Measurements from ENCODE around the gene SLC25A23. TPM values are rescaled to one million over a fixed set of nuclear protein-coding genes. Genes with fewer than 3 reads are reported as not detected.

The SLC25A23 gene
- total and polyA plus RNA-seq, 9 of the 15 experiments (the other 6 are each of a cell fraction or from before 2014, with no cell fraction given), result 6.1 to 72.0 (median 26.6) TPM

GRCh38 chr19:6393074-6393982, 66.3 kb downstream of the SLC25A23 start, which contains the start of gene GTF2F1 (continued):
- TF ChIP-seq RAD21 (CRISPR knock-in tag; conservative IDR thresholded peaks at IDR 0.05 in 1 of 2, IDR thresholded peaks at IDR 0.05 in 1 of 2), result no peak; a peak in 1 of 4 replicates
- peak; percentile 7; the same call in 1 of the 2 replicates for TF ChIP-seq CTBP1 (IDR thresholded peaks at IDR 0.05; ENCODE audit: borderline replicate concordance)
- no peak for TF ChIP-seq ELK1 (CRISPR knock-in tag; IDR thresholded peaks at IDR 0.05)
- TF ChIP-seq CHAMP1 (IDR thresholded peaks at IDR 0.05), result no peak
- TF ChIP-seq NFRKB (IDR thresholded peaks at IDR 0.05; ENCODE audit: low read depth), result no peak
- peak; percentile 65 for TF ChIP-seq RBBP5 (IDR thresholded peaks at IDR 0.05; ENCODE audit: borderline replicate concordance, insufficient read depth, low read length, poor library complexity, severe bottlenecking)
- TF ChIP-seq RHOXF2B (CRISPR knock-in tag; conservative IDR thresholded peaks at IDR 0.05), result no peak
- no peak for TF ChIP-seq MYBL2 (IDR thresholded peaks at IDR 0.05; ENCODE audit: low read depth)
- TF ChIP-seq MYBL2 (CRISPR knock-in tag; IDR thresholded peaks at IDR 0.05; ENCODE audit: borderline replicate concordance), result no peak
- no peak for TF ChIP-seq WHSC1 (IDR thresholded peaks at IDR 0.05; ENCODE audit: low read length)
- TF ChIP-seq MITF (IDR thresholded peaks at IDR 0.05), result no peak
- peak in 1 of 2 experiments; percentile 65; a peak in 2 of 4 replicates for TF ChIP-seq ZNF639 (CRISPR knock-in tag; conservative IDR thresholded peaks at IDR 0.05 in 1 of 2, IDR thresholded peaks at IDR 0.05 in 1 of 2)
- no peak for TF ChIP-seq ZFP91 (CRISPR knock-in tag; IDR thresholded peaks at IDR 0.05)
- TF ChIP-seq NR2C1 (IDR thresholded peaks at IDR 0.05), result peak; percentile 99
- peak; percentile 99 for TF ChIP-seq NR2C1 (tag; IDR thresholded peaks at IDR 0.05)
- TF ChIP-seq ZBTB17 (CRISPR knock-in tag; IDR thresholded peaks at IDR 0.05), result 0 out of 2 replicates have a peak, but pooled peaks have one; percentile 20
- TF ChIP-seq RUNX1 (IDR thresholded peaks at IDR 0.05; ENCODE audit: low read depth), result no peak

Data from K562 (cell line).